WTC11 (cell line): ENCODE results near the gene APOH. TPM values are rescaled to one million over a fixed set of nuclear protein-coding genes. Genes with fewer than 3 reads are reported as not detected.
A peak's percentile ranks its signal among the peaks of the same experiment; 100 is the strongest.

Experiments used
- ATAC-seq: fragments of 200-7000 bp; cut with Tn5 transposase; 2 replicates; pipeline ENCODE4 v1.10.0; 2021; ENCODE audit warnings: mild to moderate bottlenecking, moderate library complexity
- CTCF ChIA-PET: fragments of 300-600 bp; sonication (Branson Sonifier 250); formaldehyde crosslinking; loops from one replicate; lab custom pipeline; 2021; ENCODE audit warnings: antibody characterized with exemption; lab: Charles Lee
- POLR2A ChIA-PET: fragments of 350-600 bp; sonication (Branson Sonifier 250); formaldehyde crosslinking; loops from one replicate; lab custom pipeline; 2021; ENCODE audit warnings: antibody characterized with exemption; lab: Charles Lee
- DNase-seq: peaks from one replicate; pipeline ENCODE4 v3.0.0; 2021; ENCODE audit warnings: low spot score
- H3K27ac Mint-ChIP-seq: 2 replicates; pipeline ENCODE4 v1.8.0; 2021; ENCODE audit warnings: mixed read lengths
- H3K27me3 Mint-ChIP-seq: 2 replicates; pipeline ENCODE4 v1.8.0; 2021; ENCODE audit warnings: low read depth, mild to moderate bottlenecking, moderate library complexity, mixed read lengths
- H3K36me3 Mint-ChIP-seq: 2 replicates; pipeline ENCODE4 v1.8.0; 2021; ENCODE audit warnings: mixed read lengths
- H3K4me1 Mint-ChIP-seq: 2 replicates; pipeline ENCODE4 v1.8.0; 2022; ENCODE audit warnings: mixed read lengths
- H3K4me3 Mint-ChIP-seq: 2 replicates; pipeline ENCODE4 v1.8.0; 2021; ENCODE audit warnings: mild to moderate bottlenecking, moderate library complexity, mixed read lengths
- H3K9me3 Mint-ChIP-seq: 2 replicates; pipeline ENCODE4 v1.8.0; 2021; ENCODE audit warnings: mixed read lengths
- AR ChIP-seq: fragments of 250-450 bp; sonication (Bioruptor Pico); IDR thresholded peaks from 2 replicates; pipeline ENCODE4 v1.9.0; 2021; ENCODE audit warnings: mild to moderate bottlenecking
- CDX4 ChIP-seq: fragments of 250-450 bp; sonication (Bioruptor Pico); IDR thresholded peaks from 2 replicates; pipeline ENCODE4 v1.9.0; 2021; ENCODE audit warnings: moderate library complexity, mild to moderate bottlenecking, inconsistent platforms, borderline replicate concordance
- E2F5 ChIP-seq: sonication (generic); formaldehyde crosslinking; IDR thresholded peaks from 2 replicates; pipeline ENCODE4 v1.8.1; 2022; ENCODE audit warnings: mild to moderate bottlenecking, moderate library complexity, missing genetic modification reagents
- EMX1 ChIP-seq: fragments of 250-450 bp; sonication (Bioruptor Pico); IDR thresholded peaks from 2 replicates; pipeline ENCODE4 v1.8.0; 2021; ENCODE audit warnings: mild to moderate bottlenecking
- ERG ChIP-seq: fragments of 250-450 bp; sonication (Bioruptor Pico); IDR thresholded peaks from 2 replicates; pipeline ENCODE4 v1.8.0; 2021; ENCODE audit warnings: mild to moderate bottlenecking
- ETV6 ChIP-seq: sonication (generic); formaldehyde crosslinking; IDR thresholded peaks from 2 replicates; pipeline ENCODE4 v1.8.1; 2022; ENCODE audit warnings: mild to moderate bottlenecking, missing genetic modification reagents
- FOXP4 ChIP-seq: sonication (generic); formaldehyde crosslinking; IDR thresholded peaks from 2 replicates; pipeline ENCODE4 v1.8.0; 2022; ENCODE audit warnings: mild to moderate bottlenecking, missing genetic modification reagents
- IRF2 ChIP-seq: sonication (generic); formaldehyde crosslinking; IDR thresholded peaks from 2 replicates; pipeline ENCODE4 v1.8.0; 2022; ENCODE audit warnings: low read depth, missing genetic modification reagents, borderline replicate concordance
- MAX ChIP-seq: sonication (generic); formaldehyde crosslinking; IDR thresholded peaks from 2 replicates; pipeline ENCODE4 v1.8.0; 2022; ENCODE audit warnings: mild to moderate bottlenecking, missing genetic modification reagents
- MLX ChIP-seq: sonication (generic); formaldehyde crosslinking; IDR thresholded peaks from 2 replicates; pipeline ENCODE4 v1.8.1; 2023; ENCODE audit warnings: mild to moderate bottlenecking, missing genetic modification reagents, moderate library complexity
- MYBL2 ChIP-seq: sonication (generic); formaldehyde crosslinking; IDR thresholded peaks from 2 replicates; pipeline ENCODE4 v1.8.1; 2023; ENCODE audit warnings: mild to moderate bottlenecking, moderate library complexity, missing genetic modification reagents
- NFATC4 ChIP-seq: fragments of 250-450 bp; sonication (Bioruptor Pico); IDR thresholded peaks from 2 replicates; pipeline ENCODE4 v1.9.0; 2021; ENCODE audit warnings: mild to moderate bottlenecking
- NR3C1 ChIP-seq: sonication (generic); formaldehyde crosslinking; conservative IDR thresholded peaks from 2 replicates; pipeline ENCODE4 v1.8.1; 2023; ENCODE audit warnings: low read depth, mild to moderate bottlenecking, missing genetic modification reagents
- RORB ChIP-seq: fragments of 250-450 bp; sonication (Bioruptor Pico); IDR thresholded peaks from 2 replicates; pipeline ENCODE4 v1.9.0; 2021; ENCODE audit warnings: mild to moderate bottlenecking
- SOX15 ChIP-seq: fragments of 250-450 bp; sonication (Bioruptor Pico); IDR thresholded peaks from 2 replicates; pipeline ENCODE4 v1.9.0; 2021; ENCODE audit warnings: mild to moderate bottlenecking
- TCF7 ChIP-seq: sonication (generic); formaldehyde crosslinking; IDR thresholded peaks from 2 replicates; pipeline ENCODE4 v1.8.0; 2022; ENCODE audit warnings: mild to moderate bottlenecking, low read depth, missing genetic modification reagents, moderate library complexity
- TEAD4 ChIP-seq: sonication (generic); formaldehyde crosslinking; IDR thresholded peaks from 2 replicates; pipeline ENCODE4 v1.8.0; 2022; ENCODE audit warnings: mild to moderate bottlenecking, missing genetic modification reagents
- ZNF512 ChIP-seq: sonication (generic); formaldehyde crosslinking; IDR thresholded peaks from 2 replicates; pipeline ENCODE4 v1.8.1; 2022; ENCODE audit warnings: missing genetic modification reagents, borderline replicate concordance
- ZSCAN18 ChIP-seq: fragments of 250-450 bp; sonication (Bioruptor Pico); IDR thresholded peaks from 2 replicates; pipeline ENCODE4 v2.1.2; 2022; ENCODE audit warnings: mild to moderate bottlenecking, moderate library complexity
- total RNA-seq: library from RNA; stranded (reverse); gene quantifications from 3 replicates; pipeline ENCODE4 v1.2.3, GENCODE V29; 2021

APOH gene
- total RNA-seq, 1 experiment from 2014 or later = 1.2 TPM

- TF ChIP-seq AR (CRISPR knock-in tag) (no peak), EMX1 (CRISPR knock-in tag) (no peak), E2F5 (CRISPR knock-in tag) (0 out of 2 replicates have a peak, but pooled peaks have one; percentile 66), ZSCAN18 (CRISPR knock-in tag) (no peak), CDX4 (CRISPR knock-in tag) (no peak), NR3C1 (no peak), ERG (CRISPR knock-in tag) (no peak), MAX (0 out of 2 replicates have a peak, but pooled peaks have one; percentile 36), MYBL2 (CRISPR knock-in tag) (no peak), TEAD4 (no peak), IRF2 (CRISPR knock-in tag) (no peak), NFATC4 (CRISPR knock-in tag) (no peak)
- TF ChIP-seq, all 79 proteins: peak for 4
Observed at GRCh38 chr17:66191593-66192377, 37.4 kb downstream of the APOH start, which contains the start of gene CEP112 (continued).

GRCh38 chr17:66190738-66191592 is 38.2 kb downstream of the APOH start:
- Mint-ChIP-seq H3K27me3 (peaks cover 10% of the 10 kb centered on the region), H3K27ac (no peak overlapping the region), H3K9me3 (no peaks in the 10 kb centered on the region), H3K4me1 (peaks cover 9% of the 10 kb centered on the region), H3K36me3 (no peaks in the 10 kb centered on the region), H3K4me3 (peak overlapping the region; percentile 82)
- DNase-seq (no peak), ATAC-seq (no peak)
- CTCF ChIA-PET = interaction anchor here (1.4 to 1.5 kb wide), 2 partner anchors 11 to 484 kb away, joined by 3 to 6 read pairs; no protein-coding TSS in a partner anchor
- POLR2A ChIA-PET = interaction anchor here (0.5 to 0.6 kb wide), 2 partner anchors 488 to 632 kb away, joined by 3 to 5 read pairs; no protein-coding TSS in a partner anchor
- TF ChIP-seq TCF7 (CRISPR knock-in tag) (no peak), MLX (CRISPR knock-in tag) (no peak), RORB (CRISPR knock-in tag) (no peak), MYBL2 (CRISPR knock-in tag) (no peak), ZNF512 (CRISPR knock-in tag) (no peak), ETV6 (no peak), FOXP4 (CRISPR knock-in tag) (no peak), SOX15 (CRISPR knock-in tag) (no peak)
